GM18511 (cell line): ENCODE data around the gene COL18A1.

ENCODE experiments used
- ATAC-seq: cut with Tn5 transposase; IDR thresholded peaks from one replicate; pipeline ENCODE4 v1.9.1; 2021; ENCODE audit warnings: mild to moderate bottlenecking, moderate library complexity; ENCODE audit not compliant: unreplicated experiment

Gene COL18A1

GRCh38 chr21:45452696-45453307, 47.8 kb downstream of the COL18A1 start:
- ATAC-seq = no peak

- ATAC-seq = no peak
These were observed 48.5 kb downstream of the COL18A1 start for GRCh38 chr21:45453308-45453950.

GRCh38 chr21:45454060-45454925, 49.3 kb downstream of the COL18A1 start:
- ATAC-seq = no peak

GRCh38 chr21:45454926-45455673, 50.1 kb downstream of the COL18A1 start:
- no peak for ATAC-seq

- no peak for ATAC-seq
These were observed 51.0 kb downstream of the COL18A1 start for GRCh38 chr21:45455674-45456583.

GRCh38 chr21:45456584-45457160, 51.7 kb downstream of the COL18A1 start:
- ATAC-seq = no peak

- no peak for ATAC-seq
These were observed 52.3 kb downstream of the COL18A1 start for GRCh38 chr21:45457161-45457831.

GRCh38 chr21:45457832-45458172, 52.8 kb downstream of the COL18A1 start:
- ATAC-seq = no peak

GRCh38 chr21:45458281-45459170, 53.6 kb downstream of the COL18A1 start:
- ATAC-seq = no peak

- ATAC-seq = no peak
These were observed 54.4 kb downstream of the COL18A1 start for GRCh38 chr21:45459171-45460010.

- no peak for ATAC-seq
These were observed 55.1 kb downstream of the COL18A1 start for GRCh38 chr21:45460011-45460565.

- ATAC-seq = no peak
These were observed 55.8 kb downstream of the COL18A1 start for GRCh38 chr21:45460611-45461368.

- no peak for ATAC-seq
These were observed 56.4 kb downstream of the COL18A1 start for GRCh38 chr21:45461369-45461750.

GRCh38 chr21:45461806-45462341, 56.9 kb downstream of the COL18A1 start:
- no peak for ATAC-seq

- no peak for ATAC-seq
These were observed 58.9 kb downstream of the COL18A1 start for GRCh38 chr21:45463871-45464270.

- ATAC-seq = no peak
These were observed 59.3 kb downstream of the COL18A1 start for GRCh38 chr21:45464309-45464708.
